ENCODE results near the gene EXOC4. TPM values are rescaled to one million over a fixed set of nuclear protein-coding genes. Genes with fewer than 3 reads are reported as not detected.

EXOC4 gene
- total and polyA plus RNA-seq, 2 of the 13 experiments (the other 11 are each of a cell fraction or from before 2014, with no cell fraction given), result 22.5 to 39.0 TPM

GRCh38 chr7:133654547-133654946 lies 401.7 kb downstream of the EXOC4 start (continued):
- TF ChIP-seq, protein P1, sequence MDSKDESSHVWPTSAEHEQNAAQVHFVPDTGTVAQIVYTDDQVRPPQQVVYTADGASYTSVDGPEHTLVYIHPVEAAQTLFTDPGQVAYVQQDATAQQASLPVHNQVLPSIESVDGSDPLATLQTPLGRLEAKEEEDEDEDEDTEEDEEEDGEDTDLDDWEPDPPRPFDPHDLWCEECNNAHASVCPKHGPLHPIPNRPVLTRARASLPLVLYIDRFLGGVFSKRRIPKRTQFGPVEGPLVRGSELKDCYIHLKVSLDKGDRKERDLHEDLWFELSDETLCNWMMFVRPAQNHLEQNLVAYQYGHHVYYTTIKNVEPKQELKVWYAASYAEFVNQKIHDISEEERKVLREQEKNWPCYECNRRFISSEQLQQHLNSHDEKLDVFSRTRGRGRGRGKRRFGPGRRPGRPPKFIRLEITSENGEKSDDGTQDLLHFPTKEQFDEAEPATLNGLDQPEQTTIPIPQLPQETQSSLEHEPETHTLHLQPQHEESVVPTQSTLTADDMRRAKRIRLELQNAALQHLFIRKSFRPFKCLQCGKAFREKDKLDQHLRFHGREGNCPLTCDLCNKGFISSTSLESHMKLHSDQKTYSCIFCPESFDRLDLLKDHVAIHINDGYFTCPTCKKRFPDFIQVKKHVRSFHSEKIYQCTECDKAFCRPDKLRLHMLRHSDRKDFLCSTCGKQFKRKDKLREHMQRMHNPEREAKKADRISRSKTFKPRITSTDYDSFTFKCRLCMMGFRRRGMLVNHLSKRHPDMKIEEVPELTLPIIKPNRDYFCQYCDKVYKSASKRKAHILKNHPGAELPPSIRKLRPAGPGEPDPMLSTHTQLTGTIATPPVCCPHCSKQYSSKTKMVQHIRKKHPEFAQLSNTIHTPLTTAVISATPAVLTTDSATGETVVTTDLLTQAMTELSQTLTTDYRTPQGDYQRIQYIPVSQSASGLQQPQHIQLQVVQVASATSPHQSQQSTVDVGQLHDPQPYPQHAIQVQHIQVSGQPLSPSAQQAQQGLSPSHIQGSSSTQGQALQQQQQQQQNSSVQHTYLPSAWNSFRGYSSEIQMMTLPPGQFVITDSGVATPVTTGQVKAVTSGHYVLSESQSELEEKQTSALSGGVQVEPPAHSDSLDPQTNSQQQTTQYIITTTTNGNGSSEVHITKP (CRISPR knock-in tag; IDR thresholded peaks at IDR 0.05; ENCODE audit: low read depth), result no peak
- TF ChIP-seq ZSCAN21 (CRISPR knock-in tag; IDR thresholded peaks at IDR 0.05; ENCODE audit: borderline replicate concordance), result no peak
- no peak for TF ChIP-seq ZNF33B (CRISPR knock-in tag; IDR thresholded peaks at IDR 0.05)

GRCh38 chr7:133662276-133662675 lies 409.4 kb downstream of the EXOC4 start:
- Histone ChIP-seq H3K9me3 (ENCODE audit: low read length) (no peaks in the 10 kb centered on the region), H2AFZ (ENCODE audit: low read length) (no peak overlapping the region), H3K9ac (ENCODE audit: insufficient read depth, low read depth, low read length) (no peak overlapping the region), H3K27me3 (ENCODE audit: control insufficient read depth in 1 of 2, insufficient read depth in 2 of 2, low read length in 2 of 2) (no peaks in the 10 kb centered on the region), H3K4me1 (ENCODE audit: insufficient read depth, low read length) (no peaks in the 10 kb centered on the region), H3K36me3 (replicated peaks in 1 of 2; ENCODE audit: control insufficient read depth in 1 of 2, insufficient read depth in 2 of 2, low read length in 2 of 2) (no peaks in the 10 kb centered on the region), H3K4me2 (ENCODE audit: low read depth, low read length) (no peak overlapping the region), H4K20me1 (ENCODE audit: insufficient read depth, low read length) (no peaks in the 10 kb centered on the region), H3K79me2 (ENCODE audit: insufficient read depth, low read length) (no peaks in the 10 kb centered on the region), H3K27ac (ENCODE audit: extremely low read length, insufficient read depth, low read length) (no peak overlapping the region), H3K4me3 (replicated peaks in 1 of 3; ENCODE audit: insufficient read depth in 1 of 3, low read depth in 2 of 3, low read length in 3 of 3) (no peak overlapping the region)
- intact Hi-C loops (cut with micrococcal nuclease; ENCODE audit: unreplicated experiment), result no loop called here
- no TSS peak for BruUV-seq (replicated peaks)
- POLR2A ChIA-PET, result no interaction called here
- ATAC-seq, result no peak
- in situ Hi-C loops (cut with HindIII; ENCODE audit: extremely low pct_ligation_motif_present, low pct_unique_long_range_greater_than_20kb), result no loop called here
- no peak for FAIRE-seq
- CTCF ChIA-PET (ENCODE audit: low intra/inter-chr PET ratio, low total read pairs), result no interaction called here
- DNase-seq (ENCODE audit: low spot score), result no peak
- WGBS (ENCODE audit: low lambda C conversion rate), result 93% methylated on average over 4 of the region's 4 CpGs
- TF ChIP-seq ZNF512 (CRISPR knock-in tag; IDR thresholded peaks at IDR 0.05) (no peak), CREB3 (CRISPR knock-in tag; IDR thresholded peaks at IDR 0.05) (no peak), HMG20A (CRISPR knock-in tag; IDR thresholded peaks at IDR 0.05; ENCODE audit: borderline replicate concordance) (no peak), ZNF530 (CRISPR knock-in tag; IDR thresholded peaks at IDR 0.05; ENCODE audit: low read depth) (no peak), KLF11 (CRISPR knock-in tag; IDR thresholded peaks at IDR 0.05) (no peak), ZNF891 (CRISPR knock-in tag; IDR thresholded peaks at IDR 0.05) (no peak), MLLT10 (CRISPR knock-in tag; IDR thresholded peaks at IDR 0.05) (no peak)
- TF ChIP-seq, protein P2, sequence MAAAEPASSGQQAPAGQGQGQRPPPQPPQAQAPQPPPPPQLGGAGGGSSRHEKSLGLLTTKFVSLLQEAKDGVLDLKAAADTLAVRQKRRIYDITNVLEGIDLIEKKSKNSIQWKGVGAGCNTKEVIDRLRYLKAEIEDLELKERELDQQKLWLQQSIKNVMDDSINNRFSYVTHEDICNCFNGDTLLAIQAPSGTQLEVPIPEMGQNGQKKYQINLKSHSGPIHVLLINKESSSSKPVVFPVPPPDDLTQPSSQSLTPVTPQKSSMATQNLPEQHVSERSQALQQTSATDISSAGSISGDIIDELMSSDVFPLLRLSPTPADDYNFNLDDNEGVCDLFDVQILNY (CRISPR knock-in tag; conservative IDR thresholded peaks at IDR 0.05), result no peak
- TF ChIP-seq, protein P3, sequence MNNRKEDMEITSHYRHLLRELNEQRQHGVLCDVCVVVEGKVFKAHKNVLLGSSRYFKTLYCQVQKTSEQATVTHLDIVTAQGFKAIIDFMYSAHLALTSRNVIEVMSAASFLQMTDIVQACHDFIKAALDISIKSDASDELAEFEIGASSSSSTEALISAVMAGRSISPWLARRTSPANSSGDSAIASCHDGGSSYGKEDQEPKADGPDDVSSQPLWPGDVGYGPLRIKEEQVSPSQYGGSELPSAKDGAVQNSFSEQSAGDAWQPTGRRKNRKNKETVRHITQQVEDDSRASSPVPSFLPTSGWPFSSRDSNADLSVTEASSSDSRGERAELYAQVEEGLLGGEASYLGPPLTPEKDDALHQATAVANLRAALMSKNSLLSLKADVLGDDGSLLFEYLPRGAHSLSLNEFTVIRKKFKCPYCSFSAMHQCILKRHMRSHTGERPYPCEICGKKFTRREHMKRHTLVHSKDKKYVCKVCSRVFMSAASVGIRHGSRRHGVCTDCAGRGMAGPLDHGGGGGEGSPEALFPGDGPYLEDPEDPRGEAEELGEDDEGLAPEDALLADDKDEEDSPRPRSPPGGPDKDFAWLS (CRISPR knock-in tag; IDR thresholded peaks at IDR 0.05; ENCODE audit: borderline replicate concordance), result no peak

All from HepG2 (cell line).